HG03442 (cell line): ENCODE results near the gene IZUMO1.

Experiments used
- ATAC-seq: cut with Tn5 transposase; IDR thresholded peaks from one replicate; pipeline ENCODE4 v1.9.1; 2021; ENCODE audit warnings: mild to moderate bottlenecking, moderate library complexity; ENCODE audit not compliant: unreplicated experiment

The IZUMO1 gene

GRCh38 chr19:48757741-48758144, 11.0 kb upstream of the IZUMO1 start:
- ATAC-seq = no peak

- ATAC-seq = no peak
Observed at GRCh38 chr19:48757089-48757675, 10.5 kb upstream of the IZUMO1 start.

- no peak for ATAC-seq
Observed at GRCh38 chr19:48756686-48757085, 10.0 kb upstream of the IZUMO1 start.

- ATAC-seq = no peak
Observed at GRCh38 chr19:48756212-48756611, 9.5 kb upstream of the IZUMO1 start.

GRCh38 chr19:48755787-48756186, 9.1 kb upstream of the IZUMO1 start:
- ATAC-seq = no peak

- ATAC-seq = no peak
Observed at GRCh38 chr19:48755084-48755641, 8.5 kb upstream of the IZUMO1 start, which contains the start of gene FGF21. Gene FGF21, plus strand, starts transcription at chr19:48755524. Its CDS starts 713 bp downstream, at chr19:48756237.

- no peak for ATAC-seq
Observed at GRCh38 chr19:48752496-48753365, 6.0 kb upstream of the IZUMO1 start, which contains the start of gene FUT1. Gene FUT1, minus strand, starts transcription at chr19:48752641. Its CDS starts 1,360 bp downstream, at chr19:48751281.

- ATAC-seq = no peak
Observed at GRCh38 chr19:48751845-48752495, 5.3 kb upstream of the IZUMO1 start.

- ATAC-seq = no peak
Observed at GRCh38 chr19:48750771-48751504, 4.2 kb upstream of the IZUMO1 start.

- ATAC-seq = no peak
Observed at GRCh38 chr19:48750351-48750750, 3.6 kb upstream of the IZUMO1 start.

- no peak for ATAC-seq
Observed at GRCh38 chr19:48749571-48750198, 3.0 kb upstream of the IZUMO1 start.

- ATAC-seq = no peak
Observed at GRCh38 chr19:48746110-48746509, 599 bp downstream of the IZUMO1 start.

- ATAC-seq = no peak
Observed at GRCh38 chr19:48745208-48745995, 1.3 kb downstream of the IZUMO1 start.

GRCh38 chr19:48742096-48742495, 4.6 kb downstream of the IZUMO1 start:
- ATAC-seq = no peak

GRCh38 chr19:48741129-48741999, 5.3 kb downstream of the IZUMO1 start:
- no peak for ATAC-seq

- no peak for ATAC-seq
Observed at GRCh38 chr19:48740164-48740972, 6.3 kb downstream of the IZUMO1 start, which contains the start of gene RASIP1. Gene RASIP1, minus strand, starts transcription at chr19:48740610. Its CDS starts 328 bp downstream, at chr19:48740282.

GRCh38 chr19:48739404-48740163, 7.1 kb downstream of the IZUMO1 start:
- ATAC-seq = no peak
